ENCODE data around the gene NNT. TPM values are rescaled to one million over a fixed set of nuclear protein-coding genes. Genes with fewer than 3 reads are reported as not detected.

NNT gene
- total RNA-seq, 4 donors from 2014 or later, result 21.9 to 93.0 (median 48.8) TPM

DNA sequence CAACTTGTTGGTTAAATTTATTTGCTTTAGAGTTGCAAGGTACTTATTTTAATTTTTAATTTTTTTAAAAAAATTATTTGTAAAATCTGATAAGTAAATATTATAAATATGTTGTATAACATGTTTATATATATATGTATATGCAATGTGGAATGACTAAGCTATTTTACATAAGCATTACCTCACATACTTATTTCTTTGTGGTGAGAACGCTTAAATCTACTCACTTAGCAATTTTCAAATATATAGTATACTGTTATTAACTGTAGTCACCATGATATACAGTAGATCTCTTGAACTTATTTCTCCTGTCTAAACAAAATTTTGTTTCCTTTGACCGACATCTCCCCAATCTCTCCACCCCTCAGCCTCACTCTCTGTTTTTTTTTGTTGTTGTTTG is 147.8 kb downstream of the NNT start:
- Histone ChIP-seq H3K4me1 (no peaks in the 10 kb centered on the region), H3K4me3 (no peak overlapping the region), H3K27me3 (no peaks in the 10 kb centered on the region), H3K9me3 (no peaks in the 10 kb centered on the region), H3K27ac (no peak overlapping the region), H3K36me3 (no peaks in the 10 kb centered on the region)
- DNase-seq, result no peak
- intact Hi-C loops (cut with DNase I; ENCODE audit: low total_unique reads) (no loop called here), in situ Hi-C loops (cut with MboI; ENCODE audit: low pct_ligation_motif_present in 1 of 4, low pct_unique_long_range_greater_than_20kb in 1 of 4, low sequenced_read_pairs in 3 of 4) (no loop called here)
- TF ChIP-seq EP300 (IDR thresholded peaks at IDR 0.05; ENCODE audit: low read depth), result no peak
- TF ChIP-seq POLR2AphosphoS5 (IDR thresholded peaks at IDR 0.05), result no peak
- no peak for TF ChIP-seq CTCF (IDR thresholded peaks at IDR 0.05)
- no peak for TF ChIP-seq POLR2A (IDR thresholded peaks at IDR 0.05)
- 84 to 85% methylated on average over 2 of the region's 2 CpGs for WGBS, 2 donors (ENCODE audit: low coverage in 1 of 2)

DNA sequence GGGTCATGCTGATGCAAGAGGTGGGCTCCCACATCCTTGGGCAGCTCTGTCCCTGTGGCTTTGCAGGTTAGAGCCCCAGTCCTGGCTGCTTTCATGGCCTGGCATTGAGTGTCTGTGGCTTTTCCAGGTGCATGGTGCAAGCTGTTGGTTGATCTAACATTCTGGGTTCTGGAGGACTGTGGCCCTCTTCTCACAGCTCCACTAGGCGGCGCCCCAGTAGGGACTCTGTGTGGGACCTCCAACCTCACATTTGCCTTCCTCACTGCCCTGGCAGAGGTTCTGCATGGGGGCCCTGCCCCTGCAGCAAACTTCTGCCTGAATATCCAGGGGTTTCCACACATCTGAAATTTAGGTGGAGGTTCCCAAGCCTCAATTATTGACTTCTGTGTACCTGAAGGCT is 150.1 kb downstream of the NNT start:
- Histone ChIP-seq H3K9me3 (peaks cover 0 to 4% of the 10 kb centered on the region in 2 donors), H3K36me3 (no peaks in the 10 kb centered on the region), H3K27me3 (no peaks in the 10 kb centered on the region), H3K4me1 (no peaks in the 10 kb centered on the region), H3K4me3 (no peak overlapping the region), H3K27ac (no peak overlapping the region)
- in situ Hi-C loops (cut with MboI; ENCODE audit: low pct_ligation_motif_present in 1 of 4, low pct_unique_long_range_greater_than_20kb in 1 of 4, low sequenced_read_pairs in 3 of 4) (no loop called here), intact Hi-C loops (cut with DNase I; ENCODE audit: low total_unique reads) (no loop called here)
- WGBS, 2 donors (ENCODE audit: low coverage in 1 of 2), result 92% methylated on average over 2 of the region's 2 CpGs; no CpG with 5 or more reads in 1 of the 2 donors
- TF ChIP-seq CTCF (IDR thresholded peaks at IDR 0.05) (no peak), POLR2A (IDR thresholded peaks at IDR 0.05) (no peak), EP300 (IDR thresholded peaks at IDR 0.05; ENCODE audit: low read depth) (no peak), POLR2AphosphoS5 (IDR thresholded peaks at IDR 0.05) (no peak)
- DNase-seq, result no peak

Other genes with a start within 250 kb of the NNT start
- 100 to 1,000 TPM in 2 of 4 donors, 10 to 100 TPM in 2; 17.1 to 115 (median 86.4) TPM for gene CCL28, start 190.8 kb upstream of the NNT start, total RNA-seq
- 10 to 100 TPM in 1 of 4 donors, 1 to 10 TPM in 2, under 1 TPM in 1; 0.60 to 11.5 (median 7.3) TPM for gene TMEM267, start 119.3 kb upstream of the NNT start, total RNA-seq
- 1 to 10 TPM in 2 of 4 donors, under 1 TPM in 1, not detected in 1; 0.55 to 4.0 (median 3.2) TPM for gene C5orf34, start 88.0 kb upstream of the NNT start, total RNA-seq
- 10 to 100 TPM; 17.1 to 61.4 (median 46.3) TPM for gene PAIP1, start 46.1 kb upstream of the NNT start, total RNA-seq